ENCODE results near the gene LYPLAL1.

Gene LYPLAL1

GRCh38 chr1:219176168-219176567 is 2.5 kb downstream of the LYPLAL1 start:
- H3K9me3 ChIP-seq (ENCODE audit: insufficient read depth, low read length): no peaks in the 10 kb centered on the region
- H3K4me2 ChIP-seq (ENCODE audit: low read length): peak overlapping the region; percentile 98; the same call in 1 of the 2 replicates
- H4K20me1 ChIP-seq (ENCODE audit: insufficient read depth, low read length): peaks cover 19% of the 10 kb centered on the region; the same call in 1 of the 2 replicates
- no peak for TF ChIP-seq EZH2phosphoT487 (IDR thresholded peaks at IDR 0.05; ENCODE audit: low read depth)
- TF ChIP-seq, protein P1, sequence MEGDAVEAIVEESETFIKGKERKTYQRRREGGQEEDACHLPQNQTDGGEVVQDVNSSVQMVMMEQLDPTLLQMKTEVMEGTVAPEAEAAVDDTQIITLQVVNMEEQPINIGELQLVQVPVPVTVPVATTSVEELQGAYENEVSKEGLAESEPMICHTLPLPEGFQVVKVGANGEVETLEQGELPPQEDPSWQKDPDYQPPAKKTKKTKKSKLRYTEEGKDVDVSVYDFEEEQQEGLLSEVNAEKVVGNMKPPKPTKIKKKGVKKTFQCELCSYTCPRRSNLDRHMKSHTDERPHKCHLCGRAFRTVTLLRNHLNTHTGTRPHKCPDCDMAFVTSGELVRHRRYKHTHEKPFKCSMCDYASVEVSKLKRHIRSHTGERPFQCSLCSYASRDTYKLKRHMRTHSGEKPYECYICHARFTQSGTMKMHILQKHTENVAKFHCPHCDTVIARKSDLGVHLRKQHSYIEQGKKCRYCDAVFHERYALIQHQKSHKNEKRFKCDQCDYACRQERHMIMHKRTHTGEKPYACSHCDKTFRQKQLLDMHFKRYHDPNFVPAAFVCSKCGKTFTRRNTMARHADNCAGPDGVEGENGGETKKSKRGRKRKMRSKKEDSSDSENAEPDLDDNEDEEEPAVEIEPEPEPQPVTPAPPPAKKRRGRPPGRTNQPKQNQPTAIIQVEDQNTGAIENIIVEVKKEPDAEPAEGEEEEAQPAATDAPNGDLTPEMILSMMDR (IDR thresholded peaks at IDR 0.05; ENCODE audit: low read depth, low read length): no peak
- H3K4me1 ChIP-seq (ENCODE audit: low read length): peaks cover 54% of the 10 kb centered on the region
- no peaks in the 10 kb centered on the region for H3K27me3 ChIP-seq (ENCODE audit: low read depth, low read length)
- H3K36me3 ChIP-seq (replicated peaks; ENCODE audit: low read depth, low read length): peaks cover 21% of the 10 kb centered on the region
- no peak overlapping the region for H3K4me3 ChIP-seq (ENCODE audit: low read length)
- no peak overlapping the region for H3K27ac ChIP-seq (ENCODE audit: low read length)
- no peak overlapping the region for H2AFZ ChIP-seq (ENCODE audit: low read depth, low read length)
- H3K9ac ChIP-seq (ENCODE audit: low read length): no peak overlapping the region
- H3K79me2 ChIP-seq (ENCODE audit: low read length): peaks cover 43% of the 10 kb centered on the region

DNA sequence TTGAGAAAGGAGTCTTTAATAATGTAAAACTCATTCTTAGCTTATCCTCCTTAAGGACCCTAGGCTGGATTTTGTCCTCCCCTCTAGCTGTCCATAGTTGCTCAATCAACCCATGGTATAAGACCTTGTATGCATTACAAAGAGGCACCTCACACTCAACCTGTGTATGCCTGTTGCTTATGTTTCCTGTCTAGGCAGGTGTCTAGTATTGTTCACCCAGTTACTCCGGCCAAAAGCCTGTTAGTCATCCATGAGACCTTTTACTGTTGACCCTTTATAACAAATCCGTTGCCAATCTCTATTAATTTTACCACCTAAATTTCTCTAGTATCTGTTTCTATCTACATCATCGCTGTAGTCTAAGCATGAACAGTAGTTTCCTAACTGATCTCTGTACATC is 3.7 kb downstream of the LYPLAL1 start:
- H4K20me1 ChIP-seq (ENCODE audit: insufficient read depth, low read length): peaks cover 23% of the 10 kb centered on the region; the same call in 1 of the 2 replicates
- H3K4me3 ChIP-seq (ENCODE audit: low read length): no peak overlapping the region

DNA sequence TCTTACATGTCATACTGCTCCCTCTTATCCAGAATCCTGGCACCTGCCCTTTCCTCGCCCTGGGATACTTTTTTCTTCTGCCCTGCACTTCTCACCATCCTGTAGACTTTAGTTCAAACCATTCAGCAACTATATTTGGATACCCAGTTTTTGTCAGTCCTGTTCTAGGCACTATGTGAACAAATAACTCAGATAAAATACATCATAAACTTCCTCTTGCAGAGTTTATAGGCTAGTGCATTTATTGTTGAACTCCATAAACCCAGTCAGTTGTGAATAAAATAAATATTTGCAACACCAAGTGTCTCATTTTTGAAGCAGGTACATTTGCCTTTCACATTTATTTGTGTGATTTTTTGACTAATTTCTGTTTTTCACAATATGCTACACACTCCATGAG is 4.3 kb downstream of the LYPLAL1 start:
- no peak overlapping the region for H3K9ac ChIP-seq (ENCODE audit: low read length)
- H3K4me1 ChIP-seq (ENCODE audit: low read length): peaks cover 40% of the 10 kb centered on the region
- 0 out of 2 replicates have a peak overlapping the region, but pooled peaks have one; percentile 98 for H3K4me2 ChIP-seq (ENCODE audit: low read length)
- no peak overlapping the region for H2AFZ ChIP-seq (ENCODE audit: low read depth, low read length)
- H3K79me2 ChIP-seq (ENCODE audit: low read length): peaks cover 51% of the 10 kb centered on the region
- H3K36me3 ChIP-seq (replicated peaks; ENCODE audit: low read depth, low read length): peaks cover 29% of the 10 kb centered on the region
- no peaks in the 10 kb centered on the region for H3K9me3 ChIP-seq (ENCODE audit: insufficient read depth, low read length)
- H3K4me3 ChIP-seq (ENCODE audit: low read length): no peak overlapping the region
- H3K27ac ChIP-seq (ENCODE audit: low read length): no peak overlapping the region
- TF ChIP-seq EZH2phosphoT487 (IDR thresholded peaks at IDR 0.05; ENCODE audit: low read depth): no peak
- TF ChIP-seq, protein P1 (IDR thresholded peaks at IDR 0.05; ENCODE audit: low read depth, low read length): no peak
- H4K20me1 ChIP-seq (ENCODE audit: insufficient read depth, low read length): peaks cover 23% of the 10 kb centered on the region; the same call in 1 of the 2 replicates
- H3K27me3 ChIP-seq (ENCODE audit: low read depth, low read length): no peaks in the 10 kb centered on the region

More for the DNA sequence above, 3.7 kb downstream of the LYPLAL1 start:
- Histone ChIP-seq H3K9me3 (ENCODE audit: insufficient read depth, low read length) (no peaks in the 10 kb centered on the region), H3K9ac (ENCODE audit: low read length) (no peak overlapping the region), H3K4me2 (ENCODE audit: low read length) (peak overlapping the region; percentile 98; the same call in 1 of the 2 replicates), H3K4me1 (ENCODE audit: low read length) (peaks cover 44% of the 10 kb centered on the region), H3K36me3 (replicated peaks; ENCODE audit: low read depth, low read length) (peaks cover 24% of the 10 kb centered on the region), H3K27me3 (ENCODE audit: low read depth, low read length) (no peaks in the 10 kb centered on the region), H2AFZ (ENCODE audit: low read depth, low read length) (no peak overlapping the region), H3K79me2 (ENCODE audit: low read length) (peaks cover 48% of the 10 kb centered on the region), H3K27ac (ENCODE audit: low read length) (no peak overlapping the region)
- TF ChIP-seq EZH2phosphoT487 (IDR thresholded peaks at IDR 0.05; ENCODE audit: low read depth): no peak
- TF ChIP-seq, protein P1 (IDR thresholded peaks at IDR 0.05; ENCODE audit: low read depth, low read length): no peak

GRCh38 chr1:219179293-219179692 is 5.6 kb downstream of the LYPLAL1 start:
- peaks cover 58% of the 10 kb centered on the region for H3K79me2 ChIP-seq (ENCODE audit: low read length)
- peaks cover 42% of the 10 kb centered on the region for H3K36me3 ChIP-seq (replicated peaks; ENCODE audit: low read depth, low read length)

More at GRCh38 chr1:219179293-219179692, 5.6 kb downstream of the LYPLAL1 start:
- H3K4me1 ChIP-seq (ENCODE audit: low read length): peaks cover 36% of the 10 kb centered on the region
- no peak overlapping the region for H3K4me2 ChIP-seq (ENCODE audit: low read length)
- H3K27ac ChIP-seq (ENCODE audit: low read length): no peak overlapping the region
- no peak overlapping the region for H3K9ac ChIP-seq (ENCODE audit: low read length)
- no peak overlapping the region for H2AFZ ChIP-seq (ENCODE audit: low read depth, low read length)
- no peaks in the 10 kb centered on the region for H3K9me3 ChIP-seq (ENCODE audit: insufficient read depth, low read length)
- no peak for TF ChIP-seq EZH2phosphoT487 (IDR thresholded peaks at IDR 0.05; ENCODE audit: low read depth)
- TF ChIP-seq, protein P1 (IDR thresholded peaks at IDR 0.05; ENCODE audit: low read depth, low read length): no peak
- no peaks in the 10 kb centered on the region for H3K27me3 ChIP-seq (ENCODE audit: low read depth, low read length)
- no peak overlapping the region for H3K4me3 ChIP-seq (ENCODE audit: low read length)
- peaks cover 28% of the 10 kb centered on the region; the same call in 1 of the 2 replicates for H4K20me1 ChIP-seq (ENCODE audit: insufficient read depth, low read length)

All from OCI-LY3 (cell line).